Vagina (tissue), 2 donors: ENCODE data around the gene IGFBP5. TPM values are rescaled to one million over a fixed set of nuclear protein-coding genes. Genes with fewer than 3 reads are reported as not detected.

Experiments
- DNase-seq, 2 donors: peaks; one replicate each; pipeline ENCODE4 v3.0.0-alpha.2; 2017; ENCODE audit errors: extremely low spot score in 2 of 2
- H3K27ac ChIP-seq: fragments of 200-600 bp; sonication (generic); one replicate; pipeline ENCODE4 v1.5.1; 2019
- H3K27me3 ChIP-seq: fragments of 200-600 bp; sonication (generic); one replicate; pipeline ENCODE4 v1.5.1; 2019
- H3K36me3 ChIP-seq, 2 donors: fragments of 200-600 bp; sonication (generic); one replicate each; pipeline ENCODE4 v1.5.1; 2017 to 2019
- H3K4me1 ChIP-seq: fragments of 200-600 bp; sonication (generic); one replicate; pipeline ENCODE4 v1.5.1; 2019
- H3K4me3 ChIP-seq, 2 donors: fragments of 200-600 bp; sonication (generic); 1 replicate in 1 of 2; 2 replicates in 1 of 2; pipeline ENCODE4 v1.5.1; 2016 to 2019
- H3K9me3 ChIP-seq: fragments of 200-600 bp; sonication (generic); one replicate; pipeline ENCODE4 v1.5.1; 2019
- CTCF ChIP-seq, 3 experiments: fragments of 450-650 bp in 2 of 3; fragments of 200-600 bp in 1 of 3; sonication (generic) in 1 of 3; IDR thresholded peaks; one replicate each; pipeline ENCODE4 v1.5.1; 2017 to 2019; ENCODE audit warnings: antibody characterized with exemption in 3 of 3, mild to moderate bottlenecking in 2 of 3, moderate library complexity in 2 of 3
- POLR2A ChIP-seq, 2 donors: fragments of 450-650 bp; IDR thresholded peaks; one replicate each; pipeline ENCODE4 v1.6.1; 2017; ENCODE audit warnings: antibody characterized with exemption in 2 of 2, mild to moderate bottlenecking in 2 of 2, moderate library complexity in 2 of 2
- POLR2AphosphoS5 ChIP-seq, 2 donors: sonication (generic); formaldehyde crosslinking; IDR thresholded peaks; one replicate each; pipeline ENCODE4 v1.9.0; 2017; ENCODE audit warnings: antibody characterized with exemption in 2 of 2, mild to moderate bottlenecking in 2 of 2, low read depth in 1 of 2; ENCODE audit not compliant: insufficient read depth in 1 of 2
- intact Hi-C: fragments of 100-400 bp; cut with DNase I; formaldehyde crosslinking; loops from one replicate; pipeline ENCODE4 v1.15.1; 2023
- total RNA-seq: library from RNA; depleted of rRNA; stranded (reverse); fragments of >200 nt; gene quantifications from one replicate; pipeline ENCODE4 v1.2.3, GENCODE V29; 2016

Gene IGFBP5
- total RNA-seq, 1 donor from 2014 or later: 1,041 TPM

GRCh38 chr2:216660496-216660895 lies 34.9 kb downstream of the IGFBP5 start:
- no peak overlapping the region for H3K27ac ChIP-seq
- no peak for TF ChIP-seq CTCF (IDR thresholded peaks at IDR 0.05)
- no peak for TF ChIP-seq POLR2AphosphoS5 (IDR thresholded peaks at IDR 0.05; ENCODE audit: insufficient read depth in 1 of 2, low read depth in 1 of 2)
- TF ChIP-seq POLR2A (IDR thresholded peaks at IDR 0.05): no peak
- peaks cover 39% of the 10 kb centered on the region for H3K4me1 ChIP-seq
- H3K4me3 ChIP-seq: no peak overlapping the region
- H3K36me3 ChIP-seq: no peaks in the 10 kb centered on the region
- no peaks in the 10 kb centered on the region for H3K9me3 ChIP-seq
- intact Hi-C loops: no loop called here
- no peak for DNase-seq
- no peaks in the 10 kb centered on the region for H3K27me3 ChIP-seq

GRCh38 chr2:216659276-216659675 lies 36.1 kb downstream of the IGFBP5 start:
- peaks cover 27% of the 10 kb centered on the region for H3K4me1 ChIP-seq
- TF ChIP-seq CTCF (IDR thresholded peaks at IDR 0.05) (no peak), POLR2AphosphoS5 (IDR thresholded peaks at IDR 0.05; ENCODE audit: insufficient read depth in 1 of 2, low read depth in 1 of 2) (no peak), POLR2A (IDR thresholded peaks at IDR 0.05) (no peak)
- H3K9me3 ChIP-seq: no peaks in the 10 kb centered on the region
- DNase-seq: no peak
- no peaks in the 10 kb centered on the region for H3K36me3 ChIP-seq
- no peaks in the 10 kb centered on the region for H3K27me3 ChIP-seq
- no peak overlapping the region for H3K27ac ChIP-seq
- intact Hi-C loops: no loop called here
- H3K4me3 ChIP-seq: no peak overlapping the region

GRCh38 chr2:216658757-216659156 lies 36.6 kb downstream of the IGFBP5 start:
- no peak overlapping the region for H3K4me3 ChIP-seq
- no peaks in the 10 kb centered on the region for H3K9me3 ChIP-seq
- no peaks in the 10 kb centered on the region for H3K27me3 ChIP-seq
- no peaks in the 10 kb centered on the region for H3K36me3 ChIP-seq
- H3K4me1 ChIP-seq: peaks cover 27% of the 10 kb centered on the region
- intact Hi-C loops: no loop called here
- TF ChIP-seq POLR2AphosphoS5 (IDR thresholded peaks at IDR 0.05; ENCODE audit: insufficient read depth in 1 of 2, low read depth in 1 of 2): no peak
- TF ChIP-seq POLR2A (IDR thresholded peaks at IDR 0.05): no peak
- TF ChIP-seq CTCF (IDR thresholded peaks at IDR 0.05): no peak
- no peak for DNase-seq
- no peak overlapping the region for H3K27ac ChIP-seq

- intact Hi-C loops: no loop called here
- no peak for DNase-seq
- Histone ChIP-seq H3K36me3 (no peaks in the 10 kb centered on the region), H3K4me1 (peaks cover 27% of the 10 kb centered on the region), H3K27ac (no peak overlapping the region), H3K27me3 (no peaks in the 10 kb centered on the region), H3K4me3 (no peak overlapping the region), H3K9me3 (no peaks in the 10 kb centered on the region)
- TF ChIP-seq CTCF (IDR thresholded peaks at IDR 0.05) (no peak), POLR2A (IDR thresholded peaks at IDR 0.05) (no peak), POLR2AphosphoS5 (IDR thresholded peaks at IDR 0.05; ENCODE audit: insufficient read depth in 1 of 2, low read depth in 1 of 2) (no peak)
Measured at GRCh38 chr2:216657980-216658379, 37.4 kb downstream of the IGFBP5 start.

GRCh38 chr2:216657086-216657855 lies 38.1 kb downstream of the IGFBP5 start:
- intact Hi-C loops: no loop called here
- peaks cover 27% of the 10 kb centered on the region for H3K4me1 ChIP-seq
- H3K36me3 ChIP-seq: no peaks in the 10 kb centered on the region
- no peak for DNase-seq
- H3K9me3 ChIP-seq: no peaks in the 10 kb centered on the region
- TF ChIP-seq POLR2AphosphoS5 (IDR thresholded peaks at IDR 0.05; ENCODE audit: insufficient read depth in 1 of 2, low read depth in 1 of 2): no peak
- TF ChIP-seq POLR2A (IDR thresholded peaks at IDR 0.05): no peak
- no peak for TF ChIP-seq CTCF (IDR thresholded peaks at IDR 0.05)
- no peak overlapping the region for H3K4me3 ChIP-seq
- no peak overlapping the region for H3K27ac ChIP-seq
- no peaks in the 10 kb centered on the region for H3K27me3 ChIP-seq
